AG04450 (cell line): ENCODE results near the gene ST6GAL1. TPM values are rescaled to one million over a fixed set of nuclear protein-coding genes. Genes with fewer than 3 reads are reported as not detected.

Experiments
- CTCF ChIA-PET: fragments of 300-600, 350-600 bp; formaldehyde crosslinking; extraction: SDS; loops from one replicate; lab custom pipeline; 2022; ENCODE audit warnings: antibody characterized with exemption, inconsistent platforms; lab: Charles Lee
- POLR2A ChIA-PET: fragments of 350-600 bp; formaldehyde crosslinking; extraction: SDS; loops from one replicate; lab custom pipeline; 2021; ENCODE audit warnings: antibody characterized with exemption, inconsistent platforms; lab: Yijun Ruan, JAX
- DNase-seq: peaks from one replicate; pipeline ENCODE4 v3.0.0-alpha.2; 2011; ENCODE audit warnings: low read depth, low spot score
- H3K27ac ChIP-seq: one replicate; pipeline ENCODE4 v1.5.1; 2012; ENCODE audit warnings: low read depth, low read length, control low read depth
- H3K27me3 ChIP-seq: one replicate; pipeline ENCODE4 v1.6.0; 2012; ENCODE audit warnings: low read length; ENCODE audit not compliant: control insufficient read depth, insufficient read depth
- H3K4me3 ChIP-seq: 2 replicates; pipeline ENCODE4 v1.5.1; 2011; ENCODE audit warnings: mild to moderate bottlenecking, low read depth, low read length, control low read depth
- H3K9me3 ChIP-seq: 2 replicates; pipeline ENCODE4 v1.5.1; 2012; ENCODE audit warnings: low read length; ENCODE audit not compliant: control insufficient read depth, insufficient read depth
- CTCF ChIP-seq: IDR thresholded peaks from 2 replicates; pipeline ENCODE4 v1.5.1; 2011; ENCODE audit warnings: low read depth, low read length, control low read depth, inconsistent platforms
- polyA plus RNA-seq: library from polyadenylated mRNA; depleted of rRNA; stranded (reverse); fragments of >200 nt; gene quantifications from 2 replicates; pipeline ENCODE4 v1.2.3, GENCODE V29; 2011

ST6GAL1 gene
- polyA plus RNA-seq, 1 experiment, result 11.8 TPM

DNA sequence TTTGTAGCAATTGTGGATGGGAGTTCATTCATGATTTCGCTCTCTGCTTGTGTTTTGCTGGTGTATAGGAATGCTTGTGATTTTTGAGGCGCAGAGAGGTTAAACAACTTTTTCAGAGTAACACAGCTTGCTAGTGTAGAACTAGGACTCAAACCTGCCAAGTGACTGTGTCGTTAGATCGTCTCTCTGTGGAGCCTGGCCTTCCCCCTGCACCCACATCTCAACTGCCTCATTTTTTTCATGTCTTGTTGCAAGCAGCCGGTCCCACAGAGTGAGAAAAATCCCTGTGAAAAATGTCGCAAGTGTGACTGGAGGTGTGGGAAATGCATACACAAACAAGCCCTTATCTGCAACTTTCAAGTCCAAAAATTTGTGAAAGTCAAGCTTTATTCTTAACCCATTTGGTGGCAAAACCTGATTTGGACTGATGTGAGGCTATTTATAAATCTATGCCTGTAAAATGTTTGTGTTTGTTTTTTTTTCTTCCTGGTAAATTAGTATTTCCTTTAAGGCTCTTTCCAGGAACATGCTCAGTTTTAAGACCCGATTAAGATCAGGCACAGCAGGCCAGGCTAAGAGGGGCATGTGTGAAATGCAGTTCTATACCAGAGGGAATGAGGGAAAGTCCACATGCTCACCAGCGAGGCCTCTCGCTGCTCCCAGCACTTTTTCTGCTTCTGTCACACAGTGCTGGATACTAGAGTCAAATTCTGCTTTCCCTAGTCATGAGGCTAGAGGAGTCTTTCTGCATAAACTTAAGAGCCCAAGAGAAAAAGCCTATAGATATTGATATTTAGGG is 25.8 kb downstream of the ST6GAL1 start:
- POLR2A ChIA-PET, result no interaction called here
- CTCF ChIA-PET, result no interaction called here
- TF ChIP-seq CTCF, result no peak
- Histone ChIP-seq H3K4me3 (no peak overlapping the region), H3K9me3 (peaks cover 7% of the 10 kb centered on the region), H3K27ac (no peak overlapping the region), H3K27me3 (no peaks in the 10 kb centered on the region)
- no peak for DNase-seq

DNA sequence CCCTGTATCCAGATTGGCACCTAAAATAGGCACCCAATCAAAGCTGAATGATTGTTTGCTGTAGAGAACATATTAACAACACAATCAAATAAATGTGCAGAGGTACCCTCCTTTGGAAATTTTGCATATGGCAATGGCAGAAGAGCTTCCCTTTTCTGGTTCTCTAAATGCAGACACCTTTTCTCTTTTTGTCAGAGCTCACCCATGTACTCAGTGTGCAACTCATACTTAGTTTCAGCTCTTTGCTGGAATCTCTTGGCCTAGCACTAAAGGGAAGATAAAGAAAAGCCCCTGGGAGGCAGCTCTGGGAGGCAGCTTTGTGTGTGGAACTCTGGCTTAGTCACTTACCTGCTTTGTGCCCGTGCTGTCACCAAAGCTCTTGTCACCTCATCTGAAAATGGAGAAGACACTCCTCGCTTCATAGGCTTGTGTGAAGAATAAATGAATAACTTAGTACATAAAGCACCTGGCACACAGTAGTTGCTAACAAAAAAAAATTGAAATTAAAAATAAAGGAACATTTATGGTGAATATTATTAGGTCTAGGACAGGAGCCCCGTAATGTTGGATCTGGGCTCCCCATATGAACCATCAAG is 28.8 kb downstream of the ST6GAL1 start:
- Histone ChIP-seq H3K9me3 (no peaks in the 10 kb centered on the region), H3K4me3 (no peak overlapping the region), H3K27me3 (no peaks in the 10 kb centered on the region), H3K27ac (no peak overlapping the region)
- TF ChIP-seq CTCF, result no peak; the same call in 1 of the 2 replicates
- CTCF ChIA-PET, result interaction anchor here (0.7 to 1.2 kb wide), 5 partner anchors 9 to 182 kb away, joined by 3 to 6 read pairs (median 3); no protein-coding TSS in a partner anchor
- DNase-seq, result no peak
- POLR2A ChIA-PET, result no interaction called here

GRCh38 chr3:186960347-186960746 is 30.0 kb downstream of the ST6GAL1 start:
- ChIA-PET POLR2A (no interaction called here), CTCF (no interaction called here)
- Histone ChIP-seq H3K27me3 (no peaks in the 10 kb centered on the region), H3K27ac (no peak overlapping the region), H3K4me3 (no peak overlapping the region), H3K9me3 (no peaks in the 10 kb centered on the region)
- no peak for DNase-seq
- no peak for TF ChIP-seq CTCF

- no peaks in the 10 kb centered on the region for H3K9me3 ChIP-seq
- CTCF ChIA-PET, result no interaction called here
- no peak overlapping the region for H3K27ac ChIP-seq
- no peaks in the 10 kb centered on the region for H3K27me3 ChIP-seq
- TF ChIP-seq CTCF, result no peak
- DNase-seq, result no peak
- POLR2A ChIA-PET, result no interaction called here
- no peak overlapping the region for H3K4me3 ChIP-seq
These were observed 32.1 kb downstream of the ST6GAL1 start for GRCh38 chr3:186962445-186962844.

GRCh38 chr3:186963636-186964035 is 33.3 kb downstream of the ST6GAL1 start:
- CTCF ChIA-PET, result no interaction called here
- POLR2A ChIA-PET, result no interaction called here

More at GRCh38 chr3:186963636-186964035, 33.3 kb downstream of the ST6GAL1 start:
- no peaks in the 10 kb centered on the region for H3K9me3 ChIP-seq
- DNase-seq, result no peak
- TF ChIP-seq CTCF, result no peak
- H3K27me3 ChIP-seq, result no peaks in the 10 kb centered on the region
- H3K27ac ChIP-seq, result no peak overlapping the region
- no peak overlapping the region for H3K4me3 ChIP-seq
